ENCODE results near the gene TNIK. TPM values are rescaled to one million over a fixed set of nuclear protein-coding genes. Genes with fewer than 3 reads are reported as not detected.

The TNIK gene
- total RNA-seq, 1 donor from 2014 or later: 15.5 TPM

DNA sequence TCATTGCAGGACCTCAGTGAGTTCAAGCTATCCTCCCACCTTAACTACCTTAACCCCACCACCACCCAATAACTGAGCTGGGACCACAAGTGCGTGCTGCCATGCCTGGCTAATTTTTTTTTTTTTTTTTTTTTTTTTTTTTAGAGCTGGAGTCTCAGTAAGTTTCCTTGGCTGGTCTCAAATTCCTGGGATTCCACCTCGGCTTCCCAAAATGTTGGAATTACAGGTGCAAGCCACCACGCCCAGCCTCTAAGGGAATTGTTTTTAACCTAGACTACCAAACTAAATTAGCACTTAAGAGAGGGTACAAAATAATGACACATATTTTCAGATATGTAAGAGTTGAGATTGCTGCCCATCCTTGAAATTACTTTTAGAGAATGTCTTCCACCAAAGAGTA lies 4.3 kb upstream of the TNIK start:
- no peaks in the 10 kb centered on the region for H3K9me3 Mint-ChIP-seq (ENCODE audit: unreplicated experiment)
- TF ChIP-seq, protein P1, sequence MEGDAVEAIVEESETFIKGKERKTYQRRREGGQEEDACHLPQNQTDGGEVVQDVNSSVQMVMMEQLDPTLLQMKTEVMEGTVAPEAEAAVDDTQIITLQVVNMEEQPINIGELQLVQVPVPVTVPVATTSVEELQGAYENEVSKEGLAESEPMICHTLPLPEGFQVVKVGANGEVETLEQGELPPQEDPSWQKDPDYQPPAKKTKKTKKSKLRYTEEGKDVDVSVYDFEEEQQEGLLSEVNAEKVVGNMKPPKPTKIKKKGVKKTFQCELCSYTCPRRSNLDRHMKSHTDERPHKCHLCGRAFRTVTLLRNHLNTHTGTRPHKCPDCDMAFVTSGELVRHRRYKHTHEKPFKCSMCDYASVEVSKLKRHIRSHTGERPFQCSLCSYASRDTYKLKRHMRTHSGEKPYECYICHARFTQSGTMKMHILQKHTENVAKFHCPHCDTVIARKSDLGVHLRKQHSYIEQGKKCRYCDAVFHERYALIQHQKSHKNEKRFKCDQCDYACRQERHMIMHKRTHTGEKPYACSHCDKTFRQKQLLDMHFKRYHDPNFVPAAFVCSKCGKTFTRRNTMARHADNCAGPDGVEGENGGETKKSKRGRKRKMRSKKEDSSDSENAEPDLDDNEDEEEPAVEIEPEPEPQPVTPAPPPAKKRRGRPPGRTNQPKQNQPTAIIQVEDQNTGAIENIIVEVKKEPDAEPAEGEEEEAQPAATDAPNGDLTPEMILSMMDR (IDR thresholded peaks at IDR 0.05): no peak
- no peak overlapping the region for H3K4me3 Mint-ChIP-seq (ENCODE audit: unreplicated experiment)
- no peak for DNase-seq (ENCODE audit: extremely low spot score, unreplicated experiment)
- no peaks in the 10 kb centered on the region for H3K36me3 Mint-ChIP-seq (ENCODE audit: unreplicated experiment)
- no peaks in the 10 kb centered on the region for H3K27me3 Mint-ChIP-seq (ENCODE audit: unreplicated experiment)
- H3K27ac Mint-ChIP-seq (ENCODE audit: unreplicated experiment): no peak overlapping the region
- H3K4me1 Mint-ChIP-seq (ENCODE audit: unreplicated experiment): peaks cover 15% of the 10 kb centered on the region

GRCh38 chr3:171462224-171462623 lies 2.0 kb upstream of the TNIK start:
- Mint-ChIP-seq H3K27me3 (ENCODE audit: unreplicated experiment) (no peaks in the 10 kb centered on the region), H3K36me3 (ENCODE audit: unreplicated experiment) (no peaks in the 10 kb centered on the region), H3K27ac (ENCODE audit: unreplicated experiment) (no peak overlapping the region), H3K4me1 (ENCODE audit: unreplicated experiment) (peaks cover 30% of the 10 kb centered on the region), H3K9me3 (ENCODE audit: unreplicated experiment) (no peaks in the 10 kb centered on the region), H3K4me3 (ENCODE audit: unreplicated experiment) (no peak overlapping the region)
- DNase-seq (ENCODE audit: extremely low spot score, unreplicated experiment): no peak
- TF ChIP-seq, protein P1 (IDR thresholded peaks at IDR 0.05): no peak

DNA sequence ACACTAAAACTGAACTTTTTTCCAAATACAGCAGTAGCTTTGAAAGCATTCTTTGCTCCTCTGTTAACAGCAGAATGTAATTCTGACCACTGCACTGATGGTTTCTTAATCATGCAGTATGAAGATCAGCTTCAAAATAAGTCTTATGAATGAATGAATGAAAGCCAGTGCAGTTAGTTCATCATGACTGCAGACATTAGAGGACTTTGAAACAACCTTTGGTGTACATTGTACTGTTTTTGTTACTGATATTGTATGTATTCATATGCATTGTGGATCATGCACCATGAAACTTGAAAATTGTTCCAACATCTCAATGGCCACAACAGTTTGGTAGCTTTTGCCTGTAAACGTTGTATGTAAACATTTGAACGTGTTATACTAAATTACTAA lies 1.3 kb upstream of the TNIK start:
- Mint-ChIP-seq H3K27ac (ENCODE audit: unreplicated experiment) (peak overlapping the region; percentile 72), H3K4me1 (ENCODE audit: unreplicated experiment) (peaks cover 33% of the 10 kb centered on the region), H3K36me3 (ENCODE audit: unreplicated experiment) (no peaks in the 10 kb centered on the region), H3K4me3 (ENCODE audit: unreplicated experiment) (peak overlapping the region; percentile 94), H3K9me3 (ENCODE audit: unreplicated experiment) (no peaks in the 10 kb centered on the region), H3K27me3 (ENCODE audit: unreplicated experiment) (no peaks in the 10 kb centered on the region)
- no peak for DNase-seq (ENCODE audit: extremely low spot score, unreplicated experiment)
- TF ChIP-seq, protein P1 (IDR thresholded peaks at IDR 0.05): no peak

DNA sequence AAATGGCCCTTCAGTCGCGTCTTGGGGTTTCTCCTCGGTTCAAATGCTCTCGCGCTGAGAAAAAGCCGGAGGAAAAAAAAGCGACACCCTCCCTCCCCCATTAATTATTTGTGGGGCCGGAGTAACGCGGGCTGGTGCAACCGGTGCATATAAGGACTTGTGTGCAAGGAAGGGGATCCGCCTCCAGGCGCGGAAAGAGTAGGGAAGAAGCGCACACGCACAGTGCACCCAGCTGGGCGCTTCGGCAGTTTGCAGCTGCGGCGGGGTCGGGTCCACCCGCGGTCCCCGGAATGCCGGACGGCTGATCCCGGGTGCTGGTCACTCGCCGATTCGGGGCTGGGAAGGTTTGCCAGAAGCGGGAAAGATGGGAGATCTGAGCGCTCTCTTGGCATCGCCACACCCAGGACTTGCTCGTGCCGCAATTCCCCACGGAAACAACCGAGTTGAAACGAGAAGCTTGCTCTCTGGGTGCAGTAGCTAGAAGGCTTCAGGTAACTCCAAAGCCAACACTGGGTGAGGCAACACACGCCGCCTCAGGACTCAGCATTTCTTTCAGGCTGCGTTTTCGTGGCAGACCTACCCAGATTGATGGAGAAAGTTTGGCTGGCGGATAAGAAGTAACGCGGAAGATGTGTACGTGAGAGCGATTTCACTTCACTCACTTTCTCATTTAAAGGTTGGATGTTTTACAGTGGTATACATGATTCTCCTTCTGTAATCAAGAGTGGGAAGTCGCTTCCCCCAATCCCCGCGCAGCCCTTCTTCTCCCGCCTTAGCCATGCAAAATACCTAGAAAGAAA lies 720 bp upstream of the TNIK start:
- Mint-ChIP-seq H3K36me3 (ENCODE audit: unreplicated experiment) (no peaks in the 10 kb centered on the region), H3K9me3 (ENCODE audit: unreplicated experiment) (no peaks in the 10 kb centered on the region), H3K27me3 (ENCODE audit: unreplicated experiment) (no peaks in the 10 kb centered on the region), H3K4me3 (ENCODE audit: unreplicated experiment) (peak overlapping the region; percentile 94), H3K4me1 (ENCODE audit: unreplicated experiment) (peaks cover 33% of the 10 kb centered on the region), H3K27ac (ENCODE audit: unreplicated experiment) (peak overlapping the region; percentile 72)
- TF ChIP-seq, protein P1 (IDR thresholded peaks at IDR 0.05): peak; percentile 26
- DNase-seq (ENCODE audit: extremely low spot score, unreplicated experiment): no peak

DNA sequence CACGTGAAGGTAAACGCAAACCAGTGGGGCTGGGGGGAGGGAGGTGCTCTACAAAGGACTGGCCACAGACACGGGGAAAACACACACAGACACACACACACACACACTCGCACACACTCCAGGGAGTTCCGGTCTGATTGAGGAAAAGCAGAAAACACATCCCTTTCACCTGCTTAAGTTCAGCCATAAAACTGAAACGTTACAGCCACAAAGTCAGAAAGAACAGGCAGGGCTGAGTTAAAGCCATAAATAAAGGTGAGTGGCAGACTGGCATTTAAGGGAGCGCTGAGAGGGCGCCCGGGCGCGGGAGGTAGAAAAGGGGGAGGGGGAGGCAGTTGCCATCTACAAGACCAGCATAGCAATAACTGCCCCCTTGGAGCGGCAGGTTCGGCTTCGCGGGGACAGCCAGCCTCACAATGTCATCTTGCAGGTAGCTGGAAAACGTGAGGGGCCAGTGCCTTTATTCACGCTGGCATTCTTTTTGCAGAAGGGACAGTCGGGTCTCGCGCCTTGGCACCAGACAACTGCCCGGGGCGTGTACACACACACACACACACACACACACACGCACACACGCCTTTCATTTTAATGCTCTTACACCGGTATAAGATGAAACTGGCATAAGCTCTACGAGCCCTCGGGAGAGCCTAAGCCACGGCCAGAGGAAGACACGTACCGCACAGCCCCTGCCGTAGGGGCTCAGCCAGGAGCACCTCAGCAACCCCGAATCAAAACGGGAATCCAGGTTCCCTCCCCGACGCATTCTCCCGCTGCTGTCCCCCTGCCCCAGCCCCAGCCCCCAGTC lies 866 bp downstream of the TNIK start:
- H3K4me1 Mint-ChIP-seq (ENCODE audit: unreplicated experiment): peaks cover 33% of the 10 kb centered on the region
- no peak for DNase-seq (ENCODE audit: extremely low spot score, unreplicated experiment)
- TF ChIP-seq, protein P1 (IDR thresholded peaks at IDR 0.05): no peak
- no peaks in the 10 kb centered on the region for H3K9me3 Mint-ChIP-seq (ENCODE audit: unreplicated experiment)
- H3K36me3 Mint-ChIP-seq (ENCODE audit: unreplicated experiment): no peaks in the 10 kb centered on the region
- H3K27me3 Mint-ChIP-seq (ENCODE audit: unreplicated experiment): no peaks in the 10 kb centered on the region
- peak overlapping the region; percentile 46 for H3K27ac Mint-ChIP-seq (ENCODE audit: unreplicated experiment)
- H3K4me3 Mint-ChIP-seq (ENCODE audit: unreplicated experiment): peak overlapping the region; percentile 94
